ENCODE measurements around the gene YPEL5.

DNA sequence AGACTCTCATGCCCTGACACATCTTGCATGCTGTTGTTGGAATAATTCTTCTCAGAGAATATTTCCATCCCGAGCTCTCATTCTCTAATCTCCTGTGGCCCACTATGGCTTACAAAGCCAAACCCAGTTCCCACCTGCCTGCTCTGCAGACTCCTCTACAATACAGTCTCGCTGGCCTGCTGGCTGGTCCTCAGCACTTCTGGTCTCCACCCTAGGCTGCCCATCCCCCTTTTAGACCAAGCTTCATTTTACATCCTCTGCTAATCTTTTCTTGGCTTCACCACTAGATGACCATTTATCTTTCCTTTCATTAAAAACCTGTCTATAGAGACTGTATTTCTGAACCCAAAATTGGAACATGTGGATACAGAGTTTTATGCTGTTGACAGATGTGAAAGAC is 42.5 kb upstream of the YPEL5 start:
- TF ChIP-seq, protein P1, sequence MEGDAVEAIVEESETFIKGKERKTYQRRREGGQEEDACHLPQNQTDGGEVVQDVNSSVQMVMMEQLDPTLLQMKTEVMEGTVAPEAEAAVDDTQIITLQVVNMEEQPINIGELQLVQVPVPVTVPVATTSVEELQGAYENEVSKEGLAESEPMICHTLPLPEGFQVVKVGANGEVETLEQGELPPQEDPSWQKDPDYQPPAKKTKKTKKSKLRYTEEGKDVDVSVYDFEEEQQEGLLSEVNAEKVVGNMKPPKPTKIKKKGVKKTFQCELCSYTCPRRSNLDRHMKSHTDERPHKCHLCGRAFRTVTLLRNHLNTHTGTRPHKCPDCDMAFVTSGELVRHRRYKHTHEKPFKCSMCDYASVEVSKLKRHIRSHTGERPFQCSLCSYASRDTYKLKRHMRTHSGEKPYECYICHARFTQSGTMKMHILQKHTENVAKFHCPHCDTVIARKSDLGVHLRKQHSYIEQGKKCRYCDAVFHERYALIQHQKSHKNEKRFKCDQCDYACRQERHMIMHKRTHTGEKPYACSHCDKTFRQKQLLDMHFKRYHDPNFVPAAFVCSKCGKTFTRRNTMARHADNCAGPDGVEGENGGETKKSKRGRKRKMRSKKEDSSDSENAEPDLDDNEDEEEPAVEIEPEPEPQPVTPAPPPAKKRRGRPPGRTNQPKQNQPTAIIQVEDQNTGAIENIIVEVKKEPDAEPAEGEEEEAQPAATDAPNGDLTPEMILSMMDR (IDR thresholded peaks at IDR 0.05), result no peak
- no peak for TF ChIP-seq POLR2A (IDR thresholded peaks at IDR 0.05)
